ENCODE data around the gene NUDT13.

- TF ChIP-seq CEBPB (IDR thresholded peaks at IDR 0.05; ENCODE audit: low read depth, low read length) (no peak), CTCF (conservative IDR thresholded peaks at IDR 0.05; ENCODE audit: low read depth, low read length) (no peak), POLR2A (IDR thresholded peaks at IDR 0.05; ENCODE audit: low read depth, low read length) (no peak), CHD1 (IDR thresholded peaks at IDR 0.05; ENCODE audit: low read depth, low read length) (no peak)
These were observed 7.9 kb downstream of the NUDT13 start for GRCh38 chr10:73117976-73118743.
